Epithelial cell of proximal tubule (primary cell): Measurements from ENCODE around the gene GOLPH3. TPM values are rescaled to one million over a fixed set of nuclear protein-coding genes. Genes with fewer than 3 reads are reported as not detected.

ENCODE experiments used
- DNase-seq: peaks from one replicate; pipeline ENCODE4 v3.0.0-alpha.2; 2011; ENCODE audit warnings: low read depth
- H3K4me3 ChIP-seq: 2 replicates; pipeline ENCODE4 v1.5.1; 2011; ENCODE audit warnings: low read depth, mild to moderate bottlenecking, low read length
- total RNA-seq: library from RNA; depleted of rRNA; stranded (reverse); fragments of >200 nt; gene quantifications from 2 replicates; pipeline ENCODE4 v1.2.3, GENCODE V29; 2015
- TF ChIP-seq, protein P1 (sequence below): conservative IDR thresholded peaks from 2 replicates; pipeline ENCODE4 v1.5.1; 2012; ENCODE audit warnings: low read depth, mild to moderate bottlenecking, low read length

Gene GOLPH3
- total RNA-seq, 1 donor from 2014 or later, result 65.0 TPM

GRCh38 chr5:32150366-32150765 is 23.8 kb downstream of the GOLPH3 start:
- TF ChIP-seq, protein P1, sequence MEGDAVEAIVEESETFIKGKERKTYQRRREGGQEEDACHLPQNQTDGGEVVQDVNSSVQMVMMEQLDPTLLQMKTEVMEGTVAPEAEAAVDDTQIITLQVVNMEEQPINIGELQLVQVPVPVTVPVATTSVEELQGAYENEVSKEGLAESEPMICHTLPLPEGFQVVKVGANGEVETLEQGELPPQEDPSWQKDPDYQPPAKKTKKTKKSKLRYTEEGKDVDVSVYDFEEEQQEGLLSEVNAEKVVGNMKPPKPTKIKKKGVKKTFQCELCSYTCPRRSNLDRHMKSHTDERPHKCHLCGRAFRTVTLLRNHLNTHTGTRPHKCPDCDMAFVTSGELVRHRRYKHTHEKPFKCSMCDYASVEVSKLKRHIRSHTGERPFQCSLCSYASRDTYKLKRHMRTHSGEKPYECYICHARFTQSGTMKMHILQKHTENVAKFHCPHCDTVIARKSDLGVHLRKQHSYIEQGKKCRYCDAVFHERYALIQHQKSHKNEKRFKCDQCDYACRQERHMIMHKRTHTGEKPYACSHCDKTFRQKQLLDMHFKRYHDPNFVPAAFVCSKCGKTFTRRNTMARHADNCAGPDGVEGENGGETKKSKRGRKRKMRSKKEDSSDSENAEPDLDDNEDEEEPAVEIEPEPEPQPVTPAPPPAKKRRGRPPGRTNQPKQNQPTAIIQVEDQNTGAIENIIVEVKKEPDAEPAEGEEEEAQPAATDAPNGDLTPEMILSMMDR, result no peak
- DNase-seq, result no peak
- H3K4me3 ChIP-seq, result no peak overlapping the region

- TF ChIP-seq, protein P1, result no peak
- H3K4me3 ChIP-seq, result no peak overlapping the region
- DNase-seq, result no peak
Observed at GRCh38 chr5:32147959-32148358, 26.2 kb downstream of the GOLPH3 start.

DNA sequence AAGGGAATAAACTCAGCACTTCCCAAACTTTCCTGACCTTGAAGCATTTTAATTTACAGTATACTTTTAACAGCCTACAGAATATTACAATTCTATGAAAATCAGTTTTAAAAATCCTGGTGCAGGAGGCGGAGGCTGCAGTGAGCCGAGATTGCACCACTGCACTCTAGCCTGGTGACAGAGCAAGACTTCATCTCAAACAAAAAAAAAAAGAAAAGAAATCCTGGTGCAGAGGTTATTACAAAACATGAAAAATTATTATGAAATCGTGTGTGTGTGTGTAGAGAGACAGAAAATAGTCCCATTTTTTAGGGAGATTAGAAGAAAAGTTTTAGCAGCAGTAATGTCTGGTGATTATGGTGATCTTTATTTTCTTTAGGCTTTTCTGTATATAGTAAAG is 26.9 kb downstream of the GOLPH3 start:
- no peak for DNase-seq
- TF ChIP-seq, protein P1, result no peak
- no peak overlapping the region for H3K4me3 ChIP-seq

GRCh38 chr5:32145378-32145777 is 28.7 kb downstream of the GOLPH3 start:
- DNase-seq, result no peak
- TF ChIP-seq, protein P1, result no peak
- H3K4me3 ChIP-seq, result no peak overlapping the region

- no peak overlapping the region for H3K4me3 ChIP-seq
- TF ChIP-seq, protein P1, result no peak
- DNase-seq, result no peak
Observed at GRCh38 chr5:32144378-32145207, 29.5 kb downstream of the GOLPH3 start.

GRCh38 chr5:32143617-32144377 is 30.3 kb downstream of the GOLPH3 start:
- no peak for DNase-seq
- H3K4me3 ChIP-seq, result no peak overlapping the region
- TF ChIP-seq, protein P1, result no peak
